ENCODE results near the gene ATP6V1A. TPM values are rescaled to one million over a fixed set of nuclear protein-coding genes. Genes with fewer than 3 reads are reported as not detected.

ATP6V1A gene
- total RNA-seq, 2 experiments from 2014 or later = 36.7 to 40.7 TPM

- TF ChIP-seq, protein P1, sequence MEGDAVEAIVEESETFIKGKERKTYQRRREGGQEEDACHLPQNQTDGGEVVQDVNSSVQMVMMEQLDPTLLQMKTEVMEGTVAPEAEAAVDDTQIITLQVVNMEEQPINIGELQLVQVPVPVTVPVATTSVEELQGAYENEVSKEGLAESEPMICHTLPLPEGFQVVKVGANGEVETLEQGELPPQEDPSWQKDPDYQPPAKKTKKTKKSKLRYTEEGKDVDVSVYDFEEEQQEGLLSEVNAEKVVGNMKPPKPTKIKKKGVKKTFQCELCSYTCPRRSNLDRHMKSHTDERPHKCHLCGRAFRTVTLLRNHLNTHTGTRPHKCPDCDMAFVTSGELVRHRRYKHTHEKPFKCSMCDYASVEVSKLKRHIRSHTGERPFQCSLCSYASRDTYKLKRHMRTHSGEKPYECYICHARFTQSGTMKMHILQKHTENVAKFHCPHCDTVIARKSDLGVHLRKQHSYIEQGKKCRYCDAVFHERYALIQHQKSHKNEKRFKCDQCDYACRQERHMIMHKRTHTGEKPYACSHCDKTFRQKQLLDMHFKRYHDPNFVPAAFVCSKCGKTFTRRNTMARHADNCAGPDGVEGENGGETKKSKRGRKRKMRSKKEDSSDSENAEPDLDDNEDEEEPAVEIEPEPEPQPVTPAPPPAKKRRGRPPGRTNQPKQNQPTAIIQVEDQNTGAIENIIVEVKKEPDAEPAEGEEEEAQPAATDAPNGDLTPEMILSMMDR (IDR thresholded peaks at IDR 0.05) = no peak
- no peak overlapping the region for H3K4me3 Mint-ChIP-seq
- intact Hi-C loops (cut with micrococcal nuclease) = no loop called here
- DNase-seq = no peak
- ChIA-PET CTCF (interaction anchor here (1.0 kb wide), 1 partner anchor 77 kb away, joined by 3 read pairs; no protein-coding TSS in a partner anchor), POLR2A (no interaction called here)
- H3K9me3 Mint-ChIP-seq = no peaks in the 10 kb centered on the region
- H3K36me3 Mint-ChIP-seq (ENCODE audit: low read depth) = peaks cover 10% of the 10 kb centered on the region
- H3K4me1 Mint-ChIP-seq (ENCODE audit: low read depth) = no peaks in the 10 kb centered on the region
- ATAC-seq = no peak
- H3K27me3 Mint-ChIP-seq = no peaks in the 10 kb centered on the region
- no peak overlapping the region for H3K27ac Mint-ChIP-seq
Observed at GRCh38 chr3:113812854-113813253, 66.0 kb downstream of the ATP6V1A start.

DNA sequence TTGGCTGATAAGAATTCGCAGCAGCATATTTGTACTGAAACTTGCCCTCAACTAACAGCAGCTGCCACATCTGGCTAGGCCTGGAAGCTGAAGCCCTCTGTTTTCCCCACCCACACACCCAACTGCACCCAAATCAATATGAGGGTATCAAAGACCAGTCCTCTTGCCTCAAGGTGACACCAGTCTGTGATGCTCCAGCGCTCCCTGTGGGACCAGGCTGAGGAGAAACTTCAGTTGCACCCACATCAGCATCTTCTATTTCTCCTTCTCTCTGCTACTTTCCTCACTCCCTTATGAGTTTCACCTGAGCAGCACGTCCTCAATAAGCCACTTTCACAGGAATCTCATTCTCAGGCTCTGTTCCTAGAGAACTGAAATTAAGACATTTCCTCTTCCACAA is 73.0 kb downstream of the ATP6V1A start:
- H3K27me3 Mint-ChIP-seq = no peaks in the 10 kb centered on the region
- ATAC-seq (no peak), DNase-seq (no peak)
- ChIA-PET POLR2A (no interaction called here), CTCF (no interaction called here)
- TF ChIP-seq, protein P1 (IDR thresholded peaks at IDR 0.05) = no peak
- H3K4me3 Mint-ChIP-seq = no peak overlapping the region
- intact Hi-C loops (cut with micrococcal nuclease) = no loop called here
- H3K4me1 Mint-ChIP-seq (ENCODE audit: low read depth) = no peaks in the 10 kb centered on the region
- H3K27ac Mint-ChIP-seq = no peak overlapping the region
- H3K9me3 Mint-ChIP-seq = no peaks in the 10 kb centered on the region
- H3K36me3 Mint-ChIP-seq (ENCODE audit: low read depth) = no peaks in the 10 kb centered on the region

DNA sequence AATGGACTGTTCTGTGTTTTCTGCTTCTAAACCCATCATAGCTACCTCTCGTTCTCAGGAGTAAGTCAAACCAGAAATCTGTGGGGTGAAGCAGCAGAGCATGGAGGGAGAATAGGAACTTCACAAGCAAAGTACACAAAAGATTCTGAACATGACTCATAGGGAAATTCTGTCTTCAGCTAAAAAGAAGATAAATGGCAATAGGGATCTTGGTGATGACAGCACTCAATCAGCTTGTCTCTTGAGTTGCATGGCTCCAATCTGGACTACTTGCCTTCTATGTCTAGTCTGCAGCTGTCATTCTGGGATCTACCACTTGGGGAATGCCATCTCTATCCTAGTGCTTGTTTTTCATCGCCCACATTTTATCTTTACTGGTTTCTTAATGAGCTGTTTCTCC is 78.3 kb downstream of the ATP6V1A start:
- H3K4me3 Mint-ChIP-seq = no peak overlapping the region
- CTCF ChIA-PET = interaction anchor here (1.1 kb wide), 3 partner anchors 8 to 55 kb away, joined by 3 read pairs; no protein-coding TSS in a partner anchor
- H3K4me1 Mint-ChIP-seq (ENCODE audit: low read depth) = no peaks in the 10 kb centered on the region
- H3K9me3 Mint-ChIP-seq = peaks cover 3% of the 10 kb centered on the region
- TF ChIP-seq, protein P1 (IDR thresholded peaks at IDR 0.05) = no peak
- intact Hi-C loops (cut with micrococcal nuclease) = no loop called here
- DNase-seq (no peak), ATAC-seq (no peak)
- POLR2A ChIA-PET = interaction anchor here (1.1 kb wide), 1 partner anchor 19 kb away, joined by 3 read pairs; no protein-coding TSS in a partner anchor
- no peak overlapping the region for H3K27ac Mint-ChIP-seq
- H3K27me3 Mint-ChIP-seq = no peaks in the 10 kb centered on the region
- H3K36me3 Mint-ChIP-seq (ENCODE audit: low read depth) = no peaks in the 10 kb centered on the region

DNA sequence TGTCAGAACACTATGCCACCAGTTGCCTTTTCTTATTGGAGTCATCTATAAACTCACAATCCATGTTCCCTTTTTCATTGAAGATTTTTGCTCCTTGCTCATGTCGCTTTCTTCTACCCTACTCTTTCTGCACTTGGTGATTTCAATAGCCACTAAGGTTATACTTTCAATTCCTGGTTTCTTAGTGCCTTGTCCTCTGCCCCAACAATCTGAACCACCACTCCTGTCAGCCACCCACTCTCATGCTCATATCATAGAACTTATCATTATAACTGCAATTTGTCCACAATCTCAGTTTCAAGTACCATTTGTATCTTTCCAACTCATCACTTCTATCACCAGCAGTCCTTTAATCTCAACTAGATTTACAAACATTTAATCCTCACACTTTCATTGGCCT is 81.8 kb downstream of the ATP6V1A start:
- DNase-seq (no peak), ATAC-seq (no peak)
- peaks cover 9% of the 10 kb centered on the region for H3K9me3 Mint-ChIP-seq
- no peaks in the 10 kb centered on the region for H3K27me3 Mint-ChIP-seq
- no peaks in the 10 kb centered on the region for H3K36me3 Mint-ChIP-seq (ENCODE audit: low read depth)
- TF ChIP-seq, protein P1 (IDR thresholded peaks at IDR 0.05) = no peak
- POLR2A ChIA-PET = no interaction called here
- no peak overlapping the region for H3K27ac Mint-ChIP-seq
- intact Hi-C loops (cut with micrococcal nuclease) = no loop called here
- H3K4me1 Mint-ChIP-seq (ENCODE audit: low read depth) = peaks cover 8% of the 10 kb centered on the region
- H3K4me3 Mint-ChIP-seq = no peak overlapping the region
- CTCF ChIA-PET = no interaction called here

DNA sequence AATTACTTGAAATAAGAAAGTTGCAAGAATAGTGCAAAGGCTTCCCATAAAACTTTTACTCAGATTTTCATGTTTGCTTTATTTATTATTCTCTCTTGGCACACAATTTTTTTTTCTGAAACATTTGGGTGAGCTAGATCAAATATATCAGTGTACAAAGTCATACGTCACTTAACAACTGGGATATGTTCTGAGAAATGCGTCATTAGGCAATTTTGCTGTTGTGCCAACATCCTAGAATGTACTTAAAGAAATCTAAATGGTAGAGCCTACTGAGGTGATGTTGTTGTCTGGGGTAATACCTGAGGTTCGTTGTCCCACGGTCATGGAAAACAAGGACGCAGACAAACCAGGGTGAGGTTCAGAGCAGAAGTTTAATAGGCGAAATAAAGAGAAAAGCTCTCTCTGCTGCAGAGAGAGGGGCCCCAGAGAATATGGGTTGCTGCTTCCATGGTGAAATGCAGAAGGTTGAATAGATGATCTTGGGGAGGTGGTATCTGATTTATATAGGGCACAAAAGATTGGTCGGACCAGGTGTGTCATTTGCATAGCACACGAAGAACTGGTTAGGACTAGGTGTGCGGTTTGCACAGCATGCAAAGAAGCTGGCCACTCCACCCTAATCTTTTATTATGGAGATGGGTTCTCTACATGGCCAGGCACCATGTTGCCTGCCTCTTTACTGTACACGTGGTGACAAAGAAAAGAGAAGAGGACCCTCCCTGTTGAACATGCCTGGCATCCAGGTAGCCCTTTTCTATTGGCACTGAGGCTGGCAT is 82.9 kb downstream of the ATP6V1A start:
- POLR2A ChIA-PET = interaction anchor here (0.7 kb wide), 1 partner anchor 1960 kb away, joined by 3 read pairs; no protein-coding TSS in a partner anchor
- DNase-seq (no peak), ATAC-seq (no peak)
- Mint-ChIP-seq H3K4me1 (ENCODE audit: low read depth) (peaks cover 8% of the 10 kb centered on the region), H3K4me3 (no peak overlapping the region), H3K36me3 (ENCODE audit: low read depth) (no peaks in the 10 kb centered on the region), H3K9me3 (peaks cover 9% of the 10 kb centered on the region), H3K27ac (no peak overlapping the region), H3K27me3 (no peaks in the 10 kb centered on the region)
- CTCF ChIA-PET = interaction anchor here (0.6 kb wide), 2 partner anchors 10 to 12 kb away, joined by 3 read pairs; no protein-coding TSS in a partner anchor
- TF ChIP-seq, protein P1 (IDR thresholded peaks at IDR 0.05) = no peak
- intact Hi-C loops (cut with micrococcal nuclease) = no loop called here
